Keratinocyte (primary cell): ENCODE data around the gene SMIM38. TPM values are rescaled to one million over a fixed set of nuclear protein-coding genes. Genes with fewer than 3 reads are reported as not detected.

ENCODE experiments used
- DNase-seq: peaks from one replicate; pipeline ENCODE4 v3.0.0-alpha.2; 2011; ENCODE audit warnings: low read depth, missing footprints, low spot score
- FAIRE-seq: peaks from 2 replicates; lab custom pipeline; 2011; peaks lifted over from hg19 to GRCh38; lab: Jason Lieb, UNC
- H2AFZ ChIP-seq: 2 replicates; pipeline ENCODE4 v1.6.0; 2012; ENCODE audit warnings: low read length, control low read depth, inconsistent platforms; ENCODE audit not compliant: control insufficient read depth
- H3K27ac ChIP-seq: 2 replicates; pipeline ENCODE4 v1.5.1; 2011; ENCODE audit warnings: low read length; ENCODE audit not compliant: control insufficient read depth, insufficient read depth
- H3K27me3 ChIP-seq: 3 replicates; pipeline ENCODE4 v1.6.0; 2011; ENCODE audit warnings: low read length; ENCODE audit not compliant: control insufficient read depth, insufficient read depth; ENCODE audit errors: extremely low read depth
- H3K36me3 ChIP-seq, 2 experiments: 2 replicates in 1 of 2; 3 replicates in 1 of 2; pipeline ENCODE4 v1.5.1; 2011; ENCODE audit warnings: low read length in 2 of 2, mild to moderate bottlenecking in 1 of 2; ENCODE audit not compliant: control insufficient read depth in 2 of 2, insufficient read depth in 2 of 2; ENCODE audit errors: extremely low read depth in 1 of 2
- H3K4me1 ChIP-seq: 3 replicates; pipeline ENCODE4 v1.5.1; 2011; ENCODE audit warnings: low read length; ENCODE audit not compliant: control insufficient read depth, insufficient read depth; ENCODE audit errors: extremely low read depth
- H3K4me2 ChIP-seq: 3 replicates; pipeline ENCODE4 v1.6.0; 2011; ENCODE audit warnings: low read depth, low read length; ENCODE audit not compliant: control insufficient read depth, insufficient read depth; ENCODE audit errors: extremely low read depth
- H3K4me3 ChIP-seq, 3 experiments: fragments of 200-600 bp in 1 of 3; sonication (generic) in 1 of 3; 2 replicates in 2 of 3; 3 replicates in 1 of 3; pipeline ENCODE4 v1.5.1; 2011 to 2016; ENCODE audit warnings: low read length in 3 of 3, mild to moderate bottlenecking in 3 of 3, control low read depth in 2 of 3, inconsistent platforms in 1 of 3, low read depth in 1 of 3, mixed read lengths in 1 of 3, mixed run types in 1 of 3, moderate library complexity in 1 of 3; ENCODE audit not compliant: control insufficient read depth in 2 of 3, insufficient read depth in 2 of 3; ENCODE audit errors: extremely low read depth in 1 of 3
- H3K79me2 ChIP-seq: 2 replicates; pipeline ENCODE4 v1.6.0; 2012; ENCODE audit warnings: low read length; ENCODE audit not compliant: control insufficient read depth, insufficient read depth
- H3K9ac ChIP-seq: 3 replicates; pipeline ENCODE4 v1.6.0; 2011; ENCODE audit warnings: low read length; ENCODE audit not compliant: control insufficient read depth, insufficient read depth; ENCODE audit errors: extremely low read depth
- H3K9me1 ChIP-seq: 3 replicates; pipeline ENCODE4 v1.6.0; 2011; ENCODE audit warnings: low read length; ENCODE audit not compliant: control insufficient read depth, insufficient read depth; ENCODE audit errors: extremely low read depth
- H3K9me3 ChIP-seq: 2 replicates; pipeline ENCODE4 v1.5.1; 2012; ENCODE audit warnings: low read depth, low read length; ENCODE audit not compliant: control insufficient read depth
- H4K20me1 ChIP-seq: 3 replicates; pipeline ENCODE4 v1.6.0; 2011; ENCODE audit warnings: low read length; ENCODE audit not compliant: control insufficient read depth, insufficient read depth; ENCODE audit errors: extremely low read depth
- EZH2 ChIP-seq: IDR thresholded peaks from one replicate; pipeline ENCODE4 v1.6.1; 2012; ENCODE audit warnings: inconsistent platforms, mild to moderate bottlenecking, low read length, moderate library complexity
- dilution Hi-C: fragments of 300-500 bp; cut with MboI; formaldehyde crosslinking; loops from one replicate; pipeline ENCODE4 v1.7.0; 2020; ENCODE audit warnings: low sequenced_read_pairs; ENCODE audit not compliant: extremely low pct_ligation_motif_present
- polyA plus RNA-seq, 5 experiments: library from polyadenylated mRNA; depleted of rRNA in 3 of 5; stranded (reverse) in 3 of 5; stranded (forward) in 1 of 5; unstranded in 1 of 5; fragments of >200 nt; gene quantifications; 1 replicate in 1 of 5; 2 replicates in 3 of 5; 3 replicates in 1 of 5; pipeline versions ENCODE4 v1.2.1 to v1.2.3, GENCODE V29; 2011 to 2012; ENCODE audit warnings: missing spikeins in 2 of 5, low read depth in 1 of 5, low replicate concordance in 1 of 5
- TF ChIP-seq, protein P1 (sequence below), 3 experiments: IDR thresholded peaks in 1 of 3; conservative IDR thresholded peaks in 1 of 3; optimal IDR thresholded peaks in 1 of 3; 2 replicates in 2 of 3; 3 replicates in 1 of 3; pipeline versions ENCODE3 to v1.5.1; 2011; ENCODE audit warnings: low read length in 3 of 3, mild to moderate bottlenecking in 3 of 3, moderate library complexity in 2 of 3, control low read depth in 1 of 3, inconsistent platforms in 1 of 3; ENCODE audit not compliant: insufficient read depth in 2 of 3; ENCODE audit errors: extremely low read depth in 1 of 3

SMIM38 gene
- polyA plus RNA-seq, 1 donor (not counting 4 experiments of a cell fraction or from before 2014, with no cell fraction given) = not detected

GRCh38 chr11:69115586-69116560, 39.9 kb upstream of the SMIM38 start:
- FAIRE-seq = no peak
- no peak overlapping the region for H3K4me2 ChIP-seq
- DNase-seq = no peak

GRCh38 chr11:69116671-69117070, 39.1 kb upstream of the SMIM38 start:
- H4K20me1 ChIP-seq = no peaks in the 10 kb centered on the region
- H3K4me1 ChIP-seq = peaks cover 9% of the 10 kb centered on the region
- dilution Hi-C loops = loop anchor here (10.0 to 25.0 kb wide), 2 partner anchors 121 to 548 kb away; no protein-coding TSS in a partner anchor
- H3K9me3 ChIP-seq = peaks cover 4% of the 10 kb centered on the region
- FAIRE-seq (no peak), DNase-seq (no peak)
- peaks cover 31% of the 10 kb centered on the region for H3K27me3 ChIP-seq
- no peak overlapping the region for H2AFZ ChIP-seq
- no peak for TF ChIP-seq EZH2
- TF ChIP-seq, protein P1, sequence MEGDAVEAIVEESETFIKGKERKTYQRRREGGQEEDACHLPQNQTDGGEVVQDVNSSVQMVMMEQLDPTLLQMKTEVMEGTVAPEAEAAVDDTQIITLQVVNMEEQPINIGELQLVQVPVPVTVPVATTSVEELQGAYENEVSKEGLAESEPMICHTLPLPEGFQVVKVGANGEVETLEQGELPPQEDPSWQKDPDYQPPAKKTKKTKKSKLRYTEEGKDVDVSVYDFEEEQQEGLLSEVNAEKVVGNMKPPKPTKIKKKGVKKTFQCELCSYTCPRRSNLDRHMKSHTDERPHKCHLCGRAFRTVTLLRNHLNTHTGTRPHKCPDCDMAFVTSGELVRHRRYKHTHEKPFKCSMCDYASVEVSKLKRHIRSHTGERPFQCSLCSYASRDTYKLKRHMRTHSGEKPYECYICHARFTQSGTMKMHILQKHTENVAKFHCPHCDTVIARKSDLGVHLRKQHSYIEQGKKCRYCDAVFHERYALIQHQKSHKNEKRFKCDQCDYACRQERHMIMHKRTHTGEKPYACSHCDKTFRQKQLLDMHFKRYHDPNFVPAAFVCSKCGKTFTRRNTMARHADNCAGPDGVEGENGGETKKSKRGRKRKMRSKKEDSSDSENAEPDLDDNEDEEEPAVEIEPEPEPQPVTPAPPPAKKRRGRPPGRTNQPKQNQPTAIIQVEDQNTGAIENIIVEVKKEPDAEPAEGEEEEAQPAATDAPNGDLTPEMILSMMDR (optimal IDR thresholded peaks at IDR 0.05 in 1 of 3, IDR thresholded peaks at IDR 0.05 in 1 of 3, conservative IDR thresholded peaks at IDR 0.05 in 1 of 3; ENCODE audit: extremely low read depth in 1 of 3, insufficient read depth in 2 of 3, low read length in 3 of 3) = no peak
- no peak overlapping the region for H3K27ac ChIP-seq
- H3K9ac ChIP-seq = no peak overlapping the region
- H3K4me2 ChIP-seq = no peak overlapping the region
- H3K36me3 ChIP-seq = no peaks in the 10 kb centered on the region
- H3K4me3 ChIP-seq = no peak overlapping the region
- H3K79me2 ChIP-seq = no peaks in the 10 kb centered on the region
- H3K9me1 ChIP-seq = no peaks in the 10 kb centered on the region

More at GRCh38 chr11:69115586-69116560, 39.9 kb upstream of the SMIM38 start:
- no peak overlapping the region for H3K9ac ChIP-seq
- no peaks in the 10 kb centered on the region for H4K20me1 ChIP-seq
- no peak overlapping the region for H3K4me3 ChIP-seq
- H3K27me3 ChIP-seq = peaks cover 31% of the 10 kb centered on the region
- TF ChIP-seq, protein P1 (optimal IDR thresholded peaks at IDR 0.05 in 1 of 3, IDR thresholded peaks at IDR 0.05 in 1 of 3, conservative IDR thresholded peaks at IDR 0.05 in 1 of 3; ENCODE audit: extremely low read depth in 1 of 3, insufficient read depth in 2 of 3, low read length in 3 of 3) = no peak
- TF ChIP-seq EZH2 = no peak
- no peaks in the 10 kb centered on the region for H3K9me1 ChIP-seq
- dilution Hi-C loops = loop anchor here (10.0 to 25.0 kb wide), 2 partner anchors 121 to 549 kb away; no protein-coding TSS in a partner anchor
- H3K79me2 ChIP-seq = no peaks in the 10 kb centered on the region
- no peak overlapping the region for H2AFZ ChIP-seq
- H3K36me3 ChIP-seq = no peaks in the 10 kb centered on the region
- peaks cover under 1% of the 10 kb centered on the region for H3K4me1 ChIP-seq
- no peak overlapping the region for H3K27ac ChIP-seq
- peaks cover 4% of the 10 kb centered on the region for H3K9me3 ChIP-seq
